Frontal cortex (tissue), 4 donors: Measurements from ENCODE around the gene SYTL3. TPM values are rescaled to one million over a fixed set of nuclear protein-coding genes. Genes with fewer than 3 reads are reported as not detected.

Experiments used
- DNase-seq, 2 donors: peaks; one replicate each; pipeline ENCODE4 v3.0.0; 2012; ENCODE audit warnings: low spot score in 2 of 2
- FAIRE-seq: peaks from 2 replicates; lab custom pipeline; 2012; peaks lifted over from hg19 to GRCh38; lab: Jason Lieb, UNC
- total RNA-seq: library from RNA; depleted of rRNA; stranded (reverse); fragments of >200 nt; gene quantifications from one replicate; pipeline ENCODE4 v1.2.3, GENCODE V29; 2014
- donor health status: control.
- donor health status: control.
- donor health status: control.

Gene SYTL3
- total RNA-seq, 1 donor from 2014 or later: 2.0 TPM

DNA sequence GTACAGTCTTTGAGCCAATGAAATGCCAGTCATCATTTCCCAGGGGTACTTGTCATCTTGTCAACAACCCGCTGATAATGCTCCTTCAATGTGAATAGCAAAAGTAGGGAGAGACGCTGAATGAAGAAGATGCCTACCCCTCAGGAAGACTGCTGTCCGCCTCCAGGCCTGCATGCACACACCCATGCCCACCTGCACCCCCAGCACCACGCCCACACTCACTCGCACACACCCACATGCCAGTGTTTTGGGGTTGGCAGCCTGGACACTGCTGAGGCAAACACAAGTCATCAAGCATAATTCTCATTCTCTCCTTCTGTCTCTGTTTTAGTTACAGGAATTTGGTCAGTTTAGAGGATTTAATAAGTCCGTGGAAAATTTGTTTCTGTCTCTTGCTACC, 63.6 kb downstream of the SYTL3 start:
- FAIRE-seq (no peak), DNase-seq (no peak)

DNA sequence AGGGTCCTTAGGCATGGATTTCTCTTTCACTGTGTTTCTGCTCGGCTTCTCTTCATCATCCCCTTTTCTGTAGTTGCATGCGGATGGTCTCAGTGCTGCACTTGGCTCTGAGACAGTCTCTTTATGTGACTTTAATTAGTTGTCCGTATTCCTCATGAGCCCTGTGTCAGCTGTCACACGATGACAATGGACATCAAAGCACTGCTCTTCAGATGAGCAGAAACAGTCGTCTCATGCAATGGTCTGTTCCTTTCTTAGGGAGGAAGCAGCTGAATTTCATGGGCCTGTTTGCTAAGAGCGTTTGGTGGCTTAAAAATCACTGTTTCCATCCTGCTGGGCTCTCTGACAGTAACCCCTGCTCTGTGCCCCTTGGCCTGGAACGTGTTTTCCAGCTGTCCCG, 64.9 kb downstream of the SYTL3 start:
- DNase-seq (no peak), FAIRE-seq (no peak)

DNA sequence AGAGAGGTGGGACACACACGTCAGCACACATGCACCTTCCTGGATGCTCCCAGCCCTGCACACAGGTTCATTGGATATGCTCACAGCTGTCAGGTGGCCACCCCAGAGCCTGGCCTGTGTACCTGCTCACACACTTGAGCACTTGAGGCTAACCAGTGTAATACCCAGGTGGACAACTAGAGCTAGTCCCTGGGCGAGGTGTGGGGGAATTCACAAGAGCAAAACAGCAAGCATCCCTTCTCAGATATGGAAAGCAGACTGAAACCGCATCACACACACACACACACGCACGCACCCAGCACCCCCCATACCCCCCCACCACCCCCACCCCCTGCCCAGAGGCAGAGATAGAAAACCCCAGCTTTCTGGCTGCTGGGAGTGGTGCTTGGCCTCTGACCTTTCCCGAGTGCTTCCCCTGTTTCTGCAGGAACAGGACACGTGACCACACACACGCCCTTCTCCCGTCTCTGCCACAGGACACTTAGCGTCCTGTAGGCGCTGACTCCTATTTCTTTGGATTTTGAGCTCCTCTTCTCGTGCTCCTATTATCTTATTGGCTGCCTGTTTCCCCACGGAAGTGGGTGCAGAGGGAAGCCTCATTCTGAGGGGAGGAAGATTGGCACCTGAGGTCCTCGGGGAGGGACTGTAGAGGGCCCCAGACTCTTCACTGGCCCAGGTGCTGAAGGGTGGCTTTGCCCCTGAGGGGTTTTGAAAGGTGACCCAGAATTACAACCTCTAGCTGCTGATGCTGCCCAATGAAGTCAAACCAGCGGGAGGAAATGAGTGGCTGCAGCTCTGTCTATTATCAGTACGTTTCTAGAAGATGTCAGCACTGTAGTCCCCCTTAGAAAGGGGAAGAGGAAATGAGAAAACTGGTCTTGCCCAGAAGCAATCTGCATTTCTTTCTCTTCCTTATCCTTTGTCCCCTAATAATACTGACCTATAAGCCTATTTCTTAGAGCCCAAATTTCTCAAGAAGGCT, 65.8 kb downstream of the SYTL3 start:
- no peak for FAIRE-seq
- DNase-seq: no peak

DNA sequence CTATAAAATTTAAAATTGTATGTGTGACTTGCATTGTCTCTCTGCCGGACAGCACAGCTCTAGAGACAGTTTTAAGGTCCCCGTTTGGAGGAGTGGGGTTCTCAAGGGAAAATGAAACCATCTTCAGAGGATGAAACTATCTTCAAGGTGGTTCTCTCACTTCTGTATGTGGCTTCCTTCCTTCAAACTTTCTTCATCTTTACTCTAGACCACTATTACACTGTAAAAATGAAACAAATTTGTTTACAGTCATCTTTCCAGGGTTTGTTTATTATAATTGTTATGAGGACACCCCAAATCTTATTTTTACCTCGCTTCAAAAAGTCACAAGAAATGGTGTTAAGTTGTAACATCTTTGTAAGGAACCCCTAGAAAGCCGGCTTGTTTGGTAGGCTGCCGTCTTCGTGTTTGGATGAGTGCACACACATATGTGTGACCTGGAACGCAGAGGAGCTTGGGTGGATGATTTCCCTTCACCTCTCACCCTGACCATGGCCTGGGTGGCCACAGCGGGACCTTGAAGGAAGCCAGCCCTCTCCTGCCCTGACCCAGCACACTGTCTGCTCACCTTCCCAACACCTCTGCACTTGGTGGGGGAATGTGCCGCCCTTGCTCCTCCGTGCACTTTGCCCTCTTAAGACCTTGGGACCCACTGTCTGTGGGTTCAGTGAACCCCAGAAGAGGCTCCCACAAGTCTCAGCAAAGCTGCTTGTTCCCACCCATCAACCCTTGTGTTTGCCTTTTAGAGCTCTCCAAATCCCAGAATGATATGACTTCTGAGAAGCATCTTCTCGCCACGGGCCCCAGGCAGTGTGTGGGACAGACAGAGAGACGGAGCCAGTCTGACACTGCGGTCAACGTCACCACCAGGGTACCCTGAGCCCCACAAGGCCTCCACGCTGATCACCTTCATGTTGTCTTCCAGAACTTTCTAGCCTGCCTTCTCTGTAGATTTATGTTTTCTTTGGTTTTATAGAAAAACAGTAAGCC, 67.8 kb downstream of the SYTL3 start:
- FAIRE-seq (no peak), DNase-seq (no peak)

DNA sequence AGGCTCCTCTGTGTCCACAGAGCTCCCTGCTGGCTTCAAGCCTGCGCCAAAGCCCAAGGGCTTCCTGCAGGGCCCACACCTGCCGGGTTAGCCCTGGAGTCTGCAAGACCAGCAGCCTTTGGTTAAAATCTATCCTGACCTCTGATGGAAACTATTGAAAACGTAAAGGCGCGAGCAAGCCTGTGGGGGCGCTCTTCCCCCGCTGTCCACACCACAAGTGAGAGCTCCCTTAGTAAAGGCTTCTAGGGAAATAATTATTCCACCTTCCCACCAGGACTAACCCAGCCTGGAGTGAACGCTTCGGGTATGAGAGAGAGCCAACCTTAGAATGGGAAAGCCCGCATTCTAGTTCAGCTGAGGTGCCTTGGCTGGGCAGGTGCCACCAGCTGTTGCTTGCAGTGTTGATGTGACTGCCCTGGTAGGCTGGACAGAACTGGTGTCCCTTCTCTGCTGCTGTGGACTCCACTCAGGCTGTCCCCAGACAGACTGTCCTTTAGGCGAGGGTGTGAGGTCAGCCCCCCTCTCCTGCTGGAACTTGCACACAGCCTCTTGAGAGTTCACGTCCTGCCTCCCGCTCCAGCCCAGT, 68.7 kb downstream of the SYTL3 start:
- FAIRE-seq: no peak
- DNase-seq: no peak

DNA sequence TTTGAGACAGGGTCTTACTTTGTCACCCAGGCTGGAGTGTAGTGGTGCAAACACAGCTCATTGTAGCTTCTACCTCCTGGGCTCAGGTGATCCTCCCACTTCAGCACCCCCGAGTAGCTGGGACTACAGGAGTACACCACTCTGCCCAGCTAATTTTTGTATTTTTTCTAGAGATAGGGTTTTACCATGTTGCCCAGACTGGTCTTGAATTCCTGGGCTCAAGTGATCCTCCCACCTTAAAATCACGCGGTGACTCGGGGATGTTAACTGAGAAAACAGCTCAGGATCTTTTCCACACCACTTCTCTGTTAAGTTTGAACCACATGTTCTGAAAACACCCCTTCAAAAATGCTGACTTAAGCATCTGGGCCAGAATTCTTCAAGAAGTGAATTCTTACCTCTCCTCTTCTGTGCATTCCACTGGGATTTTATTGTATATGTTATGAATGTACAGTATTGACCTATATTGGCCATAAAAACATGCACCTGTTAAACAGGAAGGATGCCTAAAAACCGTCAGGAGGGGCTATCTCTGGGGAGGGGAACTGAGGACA, 72.4 kb downstream of the SYTL3 start:
- no peak for FAIRE-seq
- no peak for DNase-seq

DNA sequence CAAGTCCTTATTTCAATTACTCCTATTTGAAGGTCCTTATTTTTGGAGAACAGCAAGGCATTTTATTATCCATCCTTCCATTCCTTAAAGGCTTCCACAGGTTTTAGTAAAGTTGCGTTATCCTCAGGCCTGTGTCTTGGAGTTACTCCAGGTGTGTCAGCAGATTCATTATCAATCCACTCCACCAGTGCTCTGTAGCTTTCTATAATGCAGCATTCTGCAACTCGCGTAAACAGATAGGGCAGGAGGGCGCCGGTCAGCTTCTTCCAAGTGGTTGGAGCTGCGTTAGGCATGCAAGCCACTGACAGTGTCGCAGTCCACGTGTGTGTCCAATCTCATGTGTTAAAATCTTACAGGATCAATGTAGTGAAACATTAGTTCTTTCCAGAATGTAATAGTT, 75.8 kb downstream of the SYTL3 start:
- FAIRE-seq (no peak), DNase-seq (no peak)

DNA sequence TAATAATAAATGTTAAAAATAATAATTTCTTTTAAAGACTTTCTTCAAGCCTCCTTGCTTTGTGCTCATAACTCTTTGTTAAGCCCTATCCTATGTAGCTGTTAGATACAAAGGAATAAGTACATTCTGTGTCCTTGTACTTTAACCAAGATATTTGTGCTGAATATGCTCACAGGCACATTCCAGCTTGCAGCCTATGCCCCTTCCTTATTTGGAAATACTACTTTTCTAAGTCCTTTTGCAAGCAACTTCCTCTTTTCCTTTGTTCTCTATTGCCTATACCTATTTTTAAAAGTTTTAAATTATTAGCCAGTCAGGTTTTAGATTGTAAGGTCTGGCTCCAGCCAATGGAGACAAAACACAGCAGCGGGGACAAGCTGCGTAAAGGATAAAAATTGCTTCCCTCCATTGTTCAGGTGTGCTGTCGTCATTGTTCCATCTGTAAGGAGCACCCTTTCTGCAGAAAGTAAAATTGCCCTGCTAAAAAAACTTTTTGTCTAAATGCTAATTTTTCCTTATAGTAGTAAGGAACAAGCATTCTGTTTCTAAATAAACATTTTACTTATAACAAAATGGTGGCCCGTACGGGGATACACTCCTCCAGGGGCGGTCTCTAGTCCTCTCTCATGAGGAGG, 80.2 kb downstream of the SYTL3 start:
- FAIRE-seq (no peak), DNase-seq (no peak)

DNA sequence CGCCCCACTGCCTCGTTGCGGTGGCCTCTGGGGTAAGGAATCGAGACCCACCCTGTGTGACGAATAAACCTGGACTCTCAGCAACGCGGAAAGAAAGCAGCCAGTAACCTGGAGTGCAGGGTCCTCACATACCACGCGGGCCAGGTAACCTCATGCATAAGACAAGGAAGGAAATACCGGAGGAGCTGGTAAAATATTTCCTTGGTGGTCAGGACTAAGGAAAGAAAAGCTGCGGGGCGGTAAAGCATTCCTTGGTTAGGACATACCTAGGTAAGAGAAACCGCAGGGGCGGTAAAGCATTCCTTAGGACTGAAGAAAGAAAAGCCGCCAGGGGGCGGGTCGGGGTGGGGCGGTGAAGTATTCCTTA, 80.7 kb downstream of the SYTL3 start:
- FAIRE-seq (no peak), DNase-seq (no peak)

DNA sequence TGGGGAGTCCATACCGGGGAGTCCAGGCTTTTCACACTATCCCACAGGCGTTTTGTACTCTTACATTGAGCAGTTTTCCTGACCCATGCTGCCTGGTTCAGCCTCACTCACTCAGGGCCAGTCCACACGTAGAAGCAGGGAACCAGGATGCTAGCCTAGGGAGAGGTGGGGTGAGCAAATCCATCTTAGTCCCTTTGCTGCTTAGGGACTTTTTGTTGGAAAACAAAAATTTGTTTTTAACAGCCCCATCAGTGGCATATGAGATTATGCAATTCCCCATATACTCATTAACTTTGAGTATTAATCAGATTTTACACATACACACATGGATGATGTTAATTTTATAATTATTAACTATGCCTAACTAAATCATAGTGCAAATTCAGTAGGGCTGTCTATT, 85.2 kb downstream of the SYTL3 start:
- no peak for DNase-seq
- no peak for FAIRE-seq

DNA sequence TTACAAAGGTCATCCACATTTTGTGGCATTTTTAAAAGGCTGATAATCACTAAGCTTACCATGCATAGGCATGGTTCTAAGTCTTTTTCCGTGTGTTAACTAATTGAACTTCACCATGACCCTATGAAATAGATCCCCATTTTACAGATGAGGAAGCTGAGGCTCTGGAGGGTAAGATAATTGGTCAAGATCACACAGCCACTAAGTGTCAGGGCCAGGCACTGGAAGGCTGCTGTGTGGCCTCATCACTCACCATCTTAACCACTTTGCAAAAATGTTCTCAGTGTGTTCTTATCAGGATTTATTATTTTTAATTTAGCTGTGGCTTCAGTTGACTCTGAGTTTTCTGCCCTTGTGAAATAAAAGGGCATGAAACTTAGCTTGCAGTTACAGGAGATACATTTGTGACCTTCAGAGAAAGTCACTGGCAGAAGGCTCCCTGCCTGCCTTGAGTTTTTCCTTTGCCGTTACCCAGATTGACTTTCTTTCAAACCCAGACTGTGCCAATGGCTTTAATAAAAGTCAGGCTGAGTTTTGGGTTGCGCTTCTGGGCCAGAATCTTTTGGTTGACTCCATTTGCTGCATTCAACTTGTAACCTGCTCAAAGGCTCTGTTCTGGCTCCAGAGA, 87.3 kb downstream of the SYTL3 start:
- DNase-seq (no peak), FAIRE-seq (no peak)

DNA sequence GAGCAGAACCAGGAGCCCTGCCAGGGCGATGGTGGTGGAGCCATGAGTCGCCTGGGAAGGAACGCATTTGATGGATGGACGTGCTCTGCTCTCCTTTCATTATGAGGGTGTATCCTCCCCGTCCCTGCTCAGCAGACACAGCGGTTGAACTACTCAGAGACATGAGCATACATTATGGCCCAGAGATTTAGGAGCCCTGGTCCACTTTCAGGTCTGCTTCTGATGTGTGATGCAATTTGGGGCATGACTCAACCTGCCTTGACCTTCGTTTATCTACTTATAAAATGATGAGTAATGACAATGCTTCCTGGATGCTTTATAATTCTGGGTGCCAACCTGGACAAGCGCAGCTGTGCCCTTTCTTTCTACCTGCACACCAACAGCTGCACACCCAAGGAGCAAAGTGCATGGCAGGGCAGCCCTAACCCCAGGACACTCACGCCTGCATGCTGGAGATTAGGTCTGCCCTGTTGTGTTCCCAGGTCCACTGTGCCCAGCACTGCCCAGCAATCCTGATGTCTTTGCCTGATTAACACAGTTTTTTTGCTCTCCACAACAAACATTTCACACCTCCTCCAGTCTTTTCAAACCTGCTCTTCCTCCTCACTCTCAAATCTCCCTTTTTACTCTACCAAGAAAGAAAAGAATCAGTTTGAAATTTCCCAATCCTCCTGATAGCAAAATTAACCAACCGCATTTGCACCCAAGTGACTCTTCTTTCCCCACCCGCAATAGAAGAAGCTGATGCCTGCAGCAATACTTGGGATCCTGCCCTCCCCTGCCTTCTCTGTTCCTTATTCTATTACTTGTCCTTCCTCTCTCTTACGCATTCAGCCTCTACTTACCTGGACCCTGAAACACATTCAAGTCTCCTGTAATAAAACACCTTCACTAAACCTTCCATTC, 88.1 kb downstream of the SYTL3 start:
- DNase-seq (no peak), FAIRE-seq (no peak)

DNA sequence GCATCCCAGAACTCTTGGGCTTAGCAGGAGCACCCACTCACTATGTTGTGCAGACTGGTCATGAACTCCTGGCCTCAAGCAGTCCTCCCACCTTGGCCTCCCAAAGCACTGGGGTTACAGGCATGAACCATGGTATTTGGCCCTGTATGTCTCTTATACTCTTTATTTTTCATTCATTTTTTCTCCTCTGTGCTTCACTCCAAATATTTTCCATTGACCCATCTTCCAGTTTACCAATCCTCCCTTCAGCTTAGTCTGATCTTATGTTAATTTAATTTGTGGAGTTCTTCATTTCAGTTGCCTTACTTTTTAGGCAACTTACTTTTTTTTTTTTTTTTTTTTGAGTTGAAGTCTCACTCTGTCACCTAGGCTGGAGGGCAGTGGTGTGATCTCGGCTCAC, 89.8 kb downstream of the SYTL3 start:
- FAIRE-seq: no peak
- DNase-seq: no peak

DNA sequence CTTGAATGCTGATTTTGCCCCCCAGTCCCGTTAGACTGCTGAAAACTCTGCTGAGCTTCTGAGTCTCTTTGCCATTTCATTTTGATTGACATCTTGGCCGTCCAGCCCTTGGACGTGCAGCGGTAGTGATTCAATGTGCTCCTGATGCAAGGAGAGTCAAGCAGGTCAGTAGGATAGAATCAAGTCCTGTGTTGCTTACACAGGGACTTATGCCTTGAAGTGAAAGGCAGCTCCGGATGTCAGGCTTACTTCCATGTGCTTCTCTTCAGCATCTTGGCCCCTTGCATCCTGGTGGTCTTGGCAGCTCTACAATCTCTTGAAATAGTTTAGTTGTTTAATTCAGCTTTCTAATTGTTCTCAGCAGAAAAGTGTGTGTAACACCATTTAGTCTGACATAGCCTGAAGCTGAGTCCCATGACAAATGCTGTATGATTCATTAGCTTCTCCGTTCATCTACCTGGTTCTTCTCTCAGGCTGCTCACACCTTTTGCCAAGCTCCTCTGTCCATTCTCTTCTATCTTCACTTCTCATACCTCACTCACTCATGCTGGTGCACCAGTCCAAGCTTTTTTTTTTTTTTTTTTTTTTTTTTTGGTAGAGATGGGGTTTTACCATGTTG, 93.3 kb downstream of the SYTL3 start:
- DNase-seq (no peak), FAIRE-seq (no peak)

DNA sequence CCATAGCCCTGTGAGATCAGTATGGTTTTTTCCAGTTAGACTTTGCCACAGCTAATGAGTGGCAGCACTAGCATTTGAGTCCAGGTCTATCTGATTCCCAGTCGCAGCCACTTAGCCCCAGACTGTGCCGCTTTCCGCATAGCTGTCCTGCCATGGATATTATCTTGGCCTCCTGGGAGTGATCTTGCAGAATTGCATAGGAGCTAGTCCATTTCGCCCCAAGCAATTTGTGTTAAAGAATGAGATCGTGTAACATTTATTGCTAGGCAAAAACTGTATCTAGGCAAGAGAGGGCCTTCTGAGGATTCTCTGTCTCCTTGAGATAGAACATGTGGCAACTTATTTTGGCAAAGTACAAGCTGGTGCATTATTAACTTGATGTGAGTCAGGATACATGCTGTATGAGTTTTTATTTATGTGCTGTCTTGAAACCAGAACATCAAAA, 95.2 kb downstream of the SYTL3 start:
- no peak for FAIRE-seq

DNA sequence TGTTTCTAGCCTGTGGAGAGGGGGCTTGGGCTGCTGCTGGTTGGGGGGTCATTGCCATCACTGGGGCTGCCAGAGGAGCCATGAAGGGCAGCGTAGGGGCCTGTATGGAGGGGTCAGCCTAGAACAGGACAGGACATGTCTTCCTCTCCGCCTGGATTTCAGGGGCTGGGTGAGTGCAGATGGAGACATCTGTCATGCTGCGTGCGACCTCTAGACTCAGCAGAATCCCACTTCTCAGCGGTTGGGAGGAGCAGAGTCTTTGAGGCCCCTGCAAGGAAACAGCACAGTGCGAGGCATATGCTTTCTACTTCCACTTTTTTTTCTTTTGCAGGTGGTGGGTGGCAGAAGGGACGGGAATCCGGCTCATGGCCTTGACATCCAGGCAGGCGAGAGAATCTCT, 101.4 kb downstream of the SYTL3 start:
- no peak for FAIRE-seq
- DNase-seq: no peak

More for the DNA sequence above, 95.2 kb downstream of the SYTL3 start:
- DNase-seq: no peak

DNA sequence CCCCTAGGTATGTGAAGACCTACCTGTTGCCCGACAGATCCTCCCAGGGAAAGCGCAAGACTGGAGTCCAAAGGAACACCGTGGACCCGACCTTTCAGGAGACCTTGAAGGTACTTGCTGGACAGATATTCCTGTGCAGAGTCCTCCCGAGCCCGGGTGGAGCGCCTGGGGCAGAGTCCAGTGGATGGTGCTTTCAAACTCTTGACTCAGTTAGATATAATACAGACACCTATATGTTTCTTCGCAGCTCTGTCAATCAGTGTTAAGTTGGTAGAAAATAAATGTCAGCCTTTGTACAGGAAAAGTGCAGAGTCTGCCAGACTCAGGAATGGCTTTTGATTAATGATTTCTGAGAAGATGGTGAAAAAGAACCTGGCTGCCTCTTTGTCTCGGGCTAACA, 102.1 kb downstream of the SYTL3 start:
- FAIRE-seq (no peak), DNase-seq (no peak)

DNA sequence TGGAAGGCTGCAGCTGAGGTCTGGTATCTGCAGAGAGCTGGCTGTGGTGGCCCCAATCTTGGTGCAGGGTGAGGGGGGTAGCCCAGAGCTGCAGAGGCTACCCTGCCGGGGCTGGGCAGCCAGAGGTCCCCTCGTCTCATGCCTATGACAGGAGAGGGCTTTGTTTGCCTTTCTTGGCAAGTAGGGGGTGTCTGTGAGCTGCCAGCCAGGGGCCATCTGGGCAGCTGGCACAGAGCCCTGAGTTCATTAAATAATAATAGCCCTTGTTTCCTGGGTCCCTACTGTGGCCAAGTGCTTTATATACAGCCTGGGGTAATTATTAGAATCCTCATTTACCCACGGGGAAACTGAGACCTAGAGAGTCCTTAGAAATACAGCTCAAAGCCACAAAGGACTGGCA, 102.8 kb downstream of the SYTL3 start:
- peak; percentile 90 for FAIRE-seq
- DNase-seq: peak; percentile 70 to 73
